ENCODE data around the gene SLC35G6.
"Not testable (repeated sequence)": the region's sequence is repeated elsewhere in the genome, so short reads cannot be mapped to it uniquely, and the experiment has no call there.

SLC35G6 gene

GRCh38 chr17:7460850-7461660, 20.2 kb upstream of the SLC35G6 start:
- DNase-seq: no peak

DNA sequence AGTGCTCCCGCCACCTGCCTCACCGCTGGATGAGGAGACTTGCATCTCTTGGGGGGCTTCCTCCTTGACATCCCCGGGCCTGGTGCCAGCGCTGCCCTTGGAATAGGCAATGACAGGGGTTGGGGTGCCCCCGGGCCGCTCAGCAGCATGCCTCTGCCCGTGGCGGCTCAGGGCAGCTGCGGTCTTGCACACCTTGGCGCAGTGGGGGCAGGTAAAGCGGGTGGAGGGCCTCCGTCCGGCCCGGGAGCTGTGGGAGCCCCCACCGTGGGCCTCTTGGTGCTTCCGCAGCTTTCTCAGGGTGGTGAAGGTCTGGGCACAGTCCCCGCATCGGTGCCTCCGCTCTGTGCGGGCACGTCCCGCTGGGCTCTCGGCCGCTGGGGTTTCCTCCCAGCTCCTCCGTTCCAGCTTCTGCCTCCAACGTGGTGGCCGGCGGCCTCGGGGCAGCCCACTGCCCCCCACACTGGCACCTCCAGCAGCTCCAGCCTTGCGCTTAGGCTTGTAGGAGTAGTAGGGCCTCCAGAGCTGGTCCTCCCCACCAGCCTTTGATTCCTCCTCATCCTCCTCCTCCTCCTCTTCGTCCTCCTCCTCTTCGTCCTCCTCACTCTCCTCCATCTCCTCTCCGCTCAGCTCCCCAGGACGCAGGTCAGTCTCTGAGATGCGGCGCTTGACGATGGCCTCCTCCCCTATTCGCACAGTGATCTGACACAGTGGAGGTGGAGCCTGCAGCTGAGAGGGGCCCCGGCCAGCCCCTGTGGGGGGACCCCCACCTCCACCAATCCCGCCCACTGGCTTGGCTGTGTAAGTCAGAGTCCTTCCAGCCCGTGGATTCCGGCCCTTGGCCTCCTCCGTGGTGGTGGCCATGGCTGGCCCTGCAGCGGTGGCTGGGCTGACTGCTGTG, 18.5 kb upstream of the SLC35G6 start:
- DNase-seq: no peak

DNA sequence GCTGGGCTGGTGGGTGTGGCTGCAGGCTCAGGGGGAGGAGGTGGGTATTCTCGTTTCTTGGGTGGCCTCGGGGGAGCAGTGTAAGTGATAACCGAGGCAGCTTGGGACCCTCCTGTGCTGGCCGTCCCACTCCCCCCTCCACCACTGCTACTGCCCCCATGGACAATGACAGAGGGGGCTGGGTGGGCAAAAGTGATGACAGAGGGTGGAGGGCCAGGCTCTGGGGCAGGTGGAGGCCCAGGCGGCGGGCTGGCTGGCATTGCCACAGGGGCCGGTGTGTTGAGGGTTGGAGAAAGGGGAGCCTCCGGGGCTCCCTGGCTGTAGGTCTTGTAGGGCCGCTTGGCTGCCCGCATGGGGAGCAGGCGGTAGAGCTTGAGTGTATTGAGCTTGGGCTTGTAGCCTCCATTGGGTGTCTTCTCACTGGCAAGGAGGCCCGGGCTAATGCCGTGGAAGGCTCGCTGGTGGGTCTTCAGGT, 17.8 kb upstream of the SLC35G6 start:
- DNase-seq: no peak

DNA sequence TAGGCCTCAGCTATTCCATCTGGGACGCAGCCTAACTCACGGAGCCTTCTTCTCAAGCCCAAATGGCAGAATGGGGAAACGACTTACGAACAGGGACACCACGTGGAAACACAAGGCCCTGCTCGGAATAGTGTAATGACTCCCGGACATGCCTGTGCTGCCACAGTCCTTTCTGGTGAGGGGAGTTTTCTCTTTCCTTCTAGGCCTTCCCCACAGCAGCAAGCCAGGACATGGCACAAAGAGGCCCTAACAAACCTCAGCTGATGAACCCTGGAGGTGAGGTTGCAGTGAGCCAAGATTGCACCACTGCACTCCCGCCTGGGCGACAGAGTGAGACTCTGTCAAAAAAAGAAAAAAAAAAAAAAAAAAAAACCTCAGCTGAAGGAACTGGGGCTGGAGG, 17.2 kb upstream of the SLC35G6 start:
- DNase-seq: no peak

- no peak for DNase-seq
Measured at GRCh38 chr17:7465597-7466275, 15.5 kb upstream of the SLC35G6 start.

DNA sequence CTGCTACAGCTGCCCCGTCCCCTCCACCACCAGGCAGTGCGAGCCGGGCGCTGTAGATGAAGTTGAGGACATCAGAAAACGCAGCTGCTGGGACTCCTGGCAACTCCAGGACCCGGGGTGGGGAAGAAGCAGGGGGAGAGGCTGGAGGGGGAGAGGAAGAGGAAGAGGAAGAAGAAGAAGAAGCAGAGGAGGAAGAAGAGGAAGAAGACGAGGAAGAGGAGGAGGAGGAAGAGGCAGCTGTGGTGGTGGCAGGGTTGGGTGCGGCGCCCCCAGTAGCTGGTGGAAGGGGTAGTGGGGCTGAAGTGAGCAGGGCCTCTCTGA, 15.0 kb upstream of the SLC35G6 start:
- DNase-seq: no peak

DNA sequence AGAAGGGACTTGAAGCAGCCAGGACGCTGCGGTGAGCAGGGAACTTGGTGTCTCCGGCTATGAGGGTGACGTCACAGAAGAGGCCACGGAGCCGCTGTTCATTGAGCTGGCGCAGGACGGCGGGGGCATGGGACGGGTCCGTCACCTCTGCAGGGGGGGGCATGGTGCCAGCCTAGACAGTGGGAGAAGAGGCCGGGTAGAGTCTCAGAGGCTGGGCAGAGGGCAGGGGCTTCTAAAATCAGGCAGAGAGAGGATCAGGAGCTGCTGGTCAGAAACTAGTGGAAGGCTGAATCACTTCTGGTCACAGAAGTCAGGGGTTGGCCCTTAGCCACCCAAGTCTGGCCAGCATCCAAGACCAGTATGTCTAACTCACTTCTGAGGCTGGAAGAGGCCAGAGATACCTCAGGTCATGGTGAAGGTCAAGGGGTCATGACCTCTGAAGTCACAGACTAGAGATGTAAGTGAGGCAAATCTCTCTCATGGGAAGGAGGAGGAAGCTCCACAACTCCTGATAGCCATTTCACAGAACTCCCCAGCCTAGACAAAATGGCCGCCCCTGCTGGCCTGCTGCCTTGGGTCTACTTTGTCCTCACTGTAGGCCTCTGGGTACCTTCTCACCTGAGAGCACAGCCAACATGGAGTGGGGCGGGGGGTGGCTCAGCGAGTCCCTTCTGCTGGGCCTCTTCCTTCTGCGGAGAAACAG, 14.5 kb upstream of the SLC35G6 start:
- DNase-seq: no peak

- no peak for DNase-seq
Measured at GRCh38 chr17:7467498-7467897, 13.7 kb upstream of the SLC35G6 start.

DNA sequence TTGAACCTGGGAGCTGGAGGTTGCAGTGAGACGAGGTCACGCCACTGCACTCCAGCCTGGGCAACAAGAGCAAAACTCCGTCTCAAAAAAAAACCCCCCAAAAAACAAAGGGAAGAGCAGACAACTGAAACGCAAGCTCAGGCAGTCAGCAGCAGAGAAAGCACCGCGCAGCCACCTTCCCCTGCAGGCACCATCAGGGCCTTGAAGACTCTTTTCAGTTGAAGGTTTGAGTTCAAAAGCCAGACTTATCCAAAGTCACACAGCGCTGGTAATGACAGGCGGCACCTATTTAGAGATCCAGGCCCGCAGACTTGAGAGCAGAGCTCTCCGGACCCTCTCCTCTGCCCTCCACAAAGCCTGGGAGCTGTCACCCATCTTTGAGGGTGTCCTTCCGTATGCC, 13.0 kb upstream of the SLC35G6 start:
- no peak for DNase-seq

DNA sequence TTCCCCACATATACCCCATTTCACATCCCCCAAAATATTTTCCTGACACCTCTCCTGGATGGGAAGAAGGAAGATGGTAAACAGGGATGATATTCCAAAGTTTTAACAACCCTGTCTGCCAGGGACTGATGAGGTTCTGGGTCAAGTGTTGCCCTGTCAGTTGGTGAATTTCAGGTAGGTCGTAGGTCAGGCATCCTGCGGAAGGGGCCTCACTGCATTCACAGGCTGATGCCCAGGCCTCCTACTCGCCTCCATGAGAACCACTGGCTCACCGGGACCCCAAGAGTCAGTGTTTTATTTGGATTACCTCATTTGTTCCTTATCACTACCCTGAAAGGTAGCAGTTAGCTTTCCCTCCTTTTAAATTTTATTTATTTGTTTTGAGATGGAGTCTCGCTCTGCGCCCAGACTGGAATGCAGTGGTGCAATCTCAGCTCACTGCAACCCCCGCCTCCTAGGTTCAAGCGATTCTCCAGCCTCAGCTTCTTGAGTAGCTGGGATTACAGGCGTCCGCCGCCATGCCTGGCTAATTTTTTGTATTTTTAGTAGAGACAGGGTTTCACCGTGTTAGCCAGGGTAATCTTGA, 12.3 kb upstream of the SLC35G6 start:
- no peak for DNase-seq

DNA sequence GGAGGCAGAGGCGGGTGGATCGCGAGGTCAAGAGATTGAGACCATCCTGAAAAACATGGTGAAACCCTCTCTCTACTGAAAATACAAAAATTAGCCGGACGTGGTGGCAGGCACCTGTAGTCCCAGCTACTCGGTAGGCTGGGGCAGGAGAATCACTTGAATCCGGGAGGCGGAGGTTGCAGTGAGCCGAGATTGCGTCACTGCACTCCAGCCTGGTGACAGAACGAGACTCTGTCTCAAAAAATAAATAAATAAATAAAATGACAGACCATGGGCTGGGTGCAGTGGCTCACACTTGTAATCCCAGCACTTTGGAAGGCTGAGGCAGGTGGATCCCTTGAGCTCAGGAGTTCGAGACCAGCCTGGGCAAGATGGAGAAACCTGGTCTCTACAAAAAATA, 11.4 kb upstream of the SLC35G6 start:
- DNase-seq: not testable (repeated sequence)

GRCh38 chr17:7470457-7470973, 10.7 kb upstream of the SLC35G6 start:
- not testable (repeated sequence) for DNase-seq

DNA sequence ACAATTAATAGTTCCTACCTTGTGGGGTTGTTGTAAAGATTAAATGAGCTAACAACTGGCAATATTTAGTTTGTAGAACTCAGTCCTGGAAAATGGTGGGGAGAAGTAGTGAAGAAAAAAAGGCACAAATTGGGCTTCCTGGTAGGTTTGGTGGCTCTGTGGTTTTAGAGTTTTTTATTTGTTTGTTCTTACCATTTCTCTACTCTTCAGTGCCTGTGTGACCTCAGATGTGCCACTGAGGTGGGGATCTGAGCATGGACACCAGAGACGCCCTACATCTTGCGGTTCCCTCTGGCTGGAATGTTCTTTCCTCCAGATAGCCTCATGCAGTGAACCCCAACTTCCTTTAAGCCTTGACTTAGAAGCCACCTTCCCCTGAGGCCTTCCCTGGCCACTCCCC, 9.5 kb upstream of the SLC35G6 start:
- DNase-seq: no peak

- DNase-seq: not testable (repeated sequence)
Measured at GRCh38 chr17:7474767-7475166, 6.5 kb upstream of the SLC35G6 start.

DNA sequence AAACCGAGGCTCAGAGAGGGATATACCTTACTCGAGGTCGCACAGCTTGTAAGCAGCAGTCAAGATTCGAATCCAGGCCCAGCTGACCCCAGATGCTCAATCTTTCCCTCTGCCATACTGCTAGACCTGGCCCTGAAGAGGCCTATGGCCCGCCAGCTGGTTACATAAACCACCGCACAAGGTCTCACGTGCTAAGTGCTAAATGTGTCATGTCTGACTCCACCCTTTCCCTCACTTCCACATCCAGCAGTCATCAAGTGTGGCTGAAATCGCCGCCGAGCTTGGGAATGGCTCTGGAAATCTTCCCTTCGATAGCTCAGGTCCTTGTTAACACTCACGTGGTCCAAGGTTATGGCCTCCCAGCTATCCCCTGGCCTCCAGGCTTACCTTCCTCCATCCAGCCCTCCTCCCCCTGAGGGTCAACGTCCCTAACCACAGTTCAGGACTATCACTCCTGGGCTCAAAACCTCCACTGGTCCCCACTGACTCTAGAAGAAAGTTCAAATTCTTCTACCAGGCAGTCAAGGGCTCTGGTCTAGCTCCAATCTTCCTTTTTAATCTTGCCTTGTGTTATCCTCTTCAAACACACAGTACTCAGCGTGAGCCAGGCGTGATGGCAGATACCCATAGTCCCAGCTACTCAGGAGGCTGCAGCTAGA, 5.4 kb upstream of the SLC35G6 start:
- DNase-seq: no peak

DNA sequence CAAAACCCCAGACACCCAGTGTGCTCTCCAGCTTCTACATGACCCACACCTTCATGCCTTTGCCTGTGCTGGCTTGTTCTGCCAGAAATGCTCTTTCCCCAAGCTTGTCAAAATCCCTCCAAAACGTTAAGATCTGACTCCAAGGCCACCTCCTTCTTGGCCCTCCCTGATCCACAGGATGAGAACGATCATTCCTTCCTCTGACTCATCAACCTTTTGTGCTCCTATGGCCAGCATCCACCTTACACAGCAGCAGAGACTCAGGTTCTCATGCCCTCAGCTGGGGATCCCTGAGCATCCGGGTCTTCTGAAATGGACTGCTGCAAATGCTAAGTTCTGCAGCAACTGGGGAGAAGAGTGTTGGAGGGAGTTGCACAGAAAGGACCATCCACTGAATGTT, 4.8 kb upstream of the SLC35G6 start:
- DNase-seq: no peak

DNA sequence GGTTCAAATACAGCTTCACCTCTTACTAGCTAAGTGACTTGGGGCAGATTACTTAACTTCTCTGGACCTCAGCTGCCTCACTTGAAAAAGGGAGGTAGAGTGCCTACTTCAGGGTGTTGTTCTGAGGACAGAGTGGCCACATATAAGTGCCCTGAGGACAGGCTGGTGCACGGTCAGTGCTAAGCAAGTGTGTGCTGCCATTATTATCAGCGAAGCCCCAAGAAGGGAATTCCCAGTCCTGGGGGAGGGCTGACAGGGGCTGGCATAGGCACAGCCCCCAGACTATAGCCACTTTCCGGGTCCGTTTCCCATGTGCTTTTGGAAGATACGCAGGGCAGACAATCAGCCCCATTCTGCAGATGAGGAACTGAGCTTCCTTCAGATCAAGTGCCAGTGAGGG, 4.3 kb upstream of the SLC35G6 start:
- no peak for DNase-seq

GRCh38 chr17:7477392-7478275, 3.6 kb upstream of the SLC35G6 start:
- peak; percentile 53 for DNase-seq

DNA sequence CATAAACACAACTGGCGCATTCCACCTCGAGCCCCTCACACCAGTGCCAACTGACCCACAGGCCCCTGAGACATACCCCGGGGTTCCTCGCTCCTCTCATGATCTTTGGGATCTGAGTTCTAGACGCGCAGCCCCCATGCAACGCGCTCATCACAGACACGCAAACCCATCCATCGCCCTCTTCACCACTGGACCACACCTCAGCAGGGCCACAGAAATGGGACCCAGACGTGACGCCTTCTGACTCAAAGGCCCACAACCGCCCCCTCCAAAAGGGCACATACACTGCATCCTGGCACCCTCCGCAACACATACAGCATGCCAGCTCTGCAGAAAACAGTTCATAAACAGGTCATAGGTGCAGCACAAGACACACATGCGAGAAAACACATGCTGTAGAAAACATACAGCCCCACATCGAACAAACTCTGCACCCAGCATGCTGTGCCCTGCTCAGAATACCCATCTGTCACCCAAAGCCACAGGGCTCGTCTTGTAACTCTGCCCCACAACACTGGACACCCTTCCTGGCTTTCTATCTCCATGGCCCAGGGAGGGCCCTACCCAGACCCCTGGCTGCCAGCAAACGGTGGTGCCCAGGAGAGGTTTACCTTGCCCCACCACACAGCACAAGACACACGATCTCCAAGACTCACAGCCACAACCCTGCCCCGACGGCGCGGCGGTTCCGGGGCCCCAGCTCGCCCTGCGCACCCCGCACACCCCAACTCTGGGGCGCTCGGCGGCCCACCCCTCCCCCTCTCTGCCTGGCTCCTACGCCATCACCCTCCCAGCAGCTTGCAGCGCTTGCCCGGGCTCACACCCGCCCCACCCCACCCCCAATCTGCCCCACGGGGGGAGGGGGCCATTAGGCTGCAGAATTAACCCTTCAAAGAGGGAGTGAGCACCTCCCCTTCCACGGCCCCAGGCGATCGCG, 2.7 kb upstream of the SLC35G6 start:
- DNase-seq: no peak

All from amniotic stem cell (primary cell).